Activated T-helper 2 cell treated with anti-CD3 and anti-CD28 coated beads, Interferon-gamma antibody, Interleukin-2, Interleukin-4, amounts not matched to agents 10 μg/mL and 5 μg/mL and 100 μg/mL, durations not matched to agents 14 hours and 24 hours and 36 hours (primary cell): ENCODE measurements around the gene GNB5. TPM values are rescaled to one million over a fixed set of nuclear protein-coding genes. Genes with fewer than 3 reads are reported as not detected.
A peak's percentile ranks its signal among the peaks of the same experiment; 100 is the strongest.

Experiments
- DNase-seq: peaks from one replicate; pipeline ENCODE4 v3.0.0; 2021; ENCODE audit warnings: low spot score
- H3K27ac Mint-ChIP-seq: one replicate; pipeline ENCODE4 v1.8.0; 2021; ENCODE audit warnings: mixed read lengths
- H3K27me3 Mint-ChIP-seq: one replicate; pipeline ENCODE4 v1.8.0; 2021; ENCODE audit warnings: low read depth, mixed read lengths
- H3K36me3 Mint-ChIP-seq: one replicate; pipeline ENCODE4 v1.8.0; 2021; ENCODE audit warnings: low read depth, mixed read lengths
- H3K4me1 Mint-ChIP-seq: one replicate; pipeline ENCODE4 v1.8.0; 2021; ENCODE audit warnings: low read depth, mixed read lengths
- H3K4me3 Mint-ChIP-seq: one replicate; pipeline ENCODE4 v1.8.0; 2021; ENCODE audit warnings: low read depth, mild to moderate bottlenecking, moderate library complexity, mixed read lengths
- H3K9me3 Mint-ChIP-seq: one replicate; pipeline ENCODE4 v1.8.0; 2021; ENCODE audit warnings: mixed read lengths
- intact Hi-C: fragments of 100-400 bp; cut with micrococcal nuclease; formaldehyde crosslinking; loops from one replicate; pipeline ENCODE4 v1.15.1; 2023
- total RNA-seq: library from RNA; stranded (reverse); gene quantifications from 2 replicates; pipeline ENCODE4 v1.2.3, GENCODE V29; 2022

The GNB5 gene
- total RNA-seq, 1 donor from 2014 or later: 25.8 TPM

DNA sequence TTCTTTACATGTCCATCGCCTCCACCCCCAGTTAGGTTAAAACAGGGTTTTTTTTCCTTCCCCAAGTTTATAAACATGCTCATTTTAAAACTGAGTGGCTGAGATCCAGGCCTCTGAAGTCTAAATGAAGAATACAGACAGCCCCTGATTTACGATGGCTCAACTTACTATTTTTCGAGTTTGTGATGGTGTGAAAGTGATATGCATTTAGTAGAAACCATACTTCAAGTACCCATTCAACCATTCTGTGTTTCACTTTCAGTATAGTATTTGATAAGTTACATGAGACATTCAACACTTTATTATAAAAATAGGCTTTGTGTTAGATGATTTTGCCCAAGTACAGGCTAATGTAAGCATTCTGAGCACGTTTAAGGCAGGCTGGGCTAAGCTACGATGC lies 30.5 kb upstream of the GNB5 start:
- no peaks in the 10 kb centered on the region for H3K36me3 Mint-ChIP-seq
- H3K4me3 Mint-ChIP-seq: peak overlapping the region; percentile 77
- intact Hi-C loops: loop anchor here (1.0 to 5.0 kb wide), 2 partner anchors 199 to 338 kb away; no protein-coding TSS in a partner anchor
- no peaks in the 10 kb centered on the region for H3K9me3 Mint-ChIP-seq
- peaks cover 36% of the 10 kb centered on the region for H3K4me1 Mint-ChIP-seq
- H3K27ac Mint-ChIP-seq: peak overlapping the region; percentile 82
- H3K27me3 Mint-ChIP-seq: no peaks in the 10 kb centered on the region
- no peak for DNase-seq

DNA sequence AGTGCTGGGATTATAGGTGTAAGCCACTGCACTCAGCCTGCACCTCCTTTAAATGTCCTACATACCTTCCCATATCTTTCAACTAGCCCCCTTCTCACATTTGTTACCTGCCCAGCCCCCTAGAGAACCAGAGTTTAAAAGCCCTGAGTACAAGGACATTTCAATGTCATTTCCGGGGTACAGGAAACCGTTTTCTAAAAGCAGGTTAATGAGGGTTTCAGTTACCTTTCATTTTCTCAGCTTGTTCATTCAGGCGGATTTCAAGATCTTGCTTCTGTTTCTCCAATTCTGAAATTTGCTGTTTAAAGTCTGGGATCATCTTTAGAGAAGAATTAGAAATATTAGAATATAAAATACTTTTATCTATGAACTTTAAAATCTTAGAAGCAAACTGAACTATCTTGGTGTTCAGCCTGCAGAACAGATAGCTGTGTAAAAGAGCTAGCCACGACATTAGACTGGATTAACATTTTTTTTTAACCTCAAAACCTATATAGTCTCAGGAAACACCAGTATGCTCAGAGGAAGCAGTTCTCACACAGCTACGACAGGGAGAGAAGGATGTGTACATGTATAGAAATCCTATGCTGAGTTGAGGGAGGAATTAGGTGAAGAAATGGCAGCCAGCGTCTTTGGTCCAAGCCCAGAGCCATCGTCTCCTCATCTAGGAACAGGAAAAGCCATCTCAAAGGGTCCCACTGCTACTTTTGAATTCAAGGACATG lies 29.9 kb upstream of the GNB5 start:
- DNase-seq: no peak

DNA sequence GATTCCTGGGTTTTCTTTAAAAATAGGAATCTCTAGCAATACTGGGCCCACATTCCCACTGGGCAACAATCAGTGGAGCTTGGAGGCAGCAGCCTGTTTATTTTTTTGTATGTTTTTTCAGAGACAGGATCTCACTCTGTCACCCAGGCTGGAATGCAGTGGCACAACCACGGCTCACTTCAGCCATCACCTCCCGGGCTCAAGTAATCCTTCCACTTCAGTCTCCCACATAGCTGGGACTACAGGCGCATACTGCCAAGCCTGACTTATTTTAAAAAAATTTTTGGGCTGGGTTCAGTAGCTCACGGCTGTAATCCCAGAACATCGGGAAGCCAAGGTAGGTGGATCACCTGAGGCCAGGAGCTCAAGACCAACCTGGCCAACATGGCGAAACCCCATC lies 29.1 kb upstream of the GNB5 start:
- Mint-ChIP-seq H3K27me3 (no peaks in the 10 kb centered on the region), H3K4me3 (no peak overlapping the region), H3K4me1 (peaks cover 36% of the 10 kb centered on the region), H3K9me3 (no peaks in the 10 kb centered on the region), H3K36me3 (no peaks in the 10 kb centered on the region), H3K27ac (no peak overlapping the region)
- intact Hi-C loops: loop anchor here (5.0 kb wide), 1 partner anchor 198 kb away; no protein-coding TSS in a partner anchor
- no peak for DNase-seq

More for the DNA sequence above, 29.9 kb upstream of the GNB5 start:
- Mint-ChIP-seq H3K27me3 (no peaks in the 10 kb centered on the region), H3K4me3 (peak overlapping the region; percentile 77), H3K36me3 (no peaks in the 10 kb centered on the region), H3K27ac (peak overlapping the region; percentile 82), H3K9me3 (no peaks in the 10 kb centered on the region), H3K4me1 (peaks cover 36% of the 10 kb centered on the region)
- intact Hi-C loops: loop anchor here (1.0 to 5.0 kb wide), 2 partner anchors 199 to 338 kb away; no protein-coding TSS in a partner anchor

DNA sequence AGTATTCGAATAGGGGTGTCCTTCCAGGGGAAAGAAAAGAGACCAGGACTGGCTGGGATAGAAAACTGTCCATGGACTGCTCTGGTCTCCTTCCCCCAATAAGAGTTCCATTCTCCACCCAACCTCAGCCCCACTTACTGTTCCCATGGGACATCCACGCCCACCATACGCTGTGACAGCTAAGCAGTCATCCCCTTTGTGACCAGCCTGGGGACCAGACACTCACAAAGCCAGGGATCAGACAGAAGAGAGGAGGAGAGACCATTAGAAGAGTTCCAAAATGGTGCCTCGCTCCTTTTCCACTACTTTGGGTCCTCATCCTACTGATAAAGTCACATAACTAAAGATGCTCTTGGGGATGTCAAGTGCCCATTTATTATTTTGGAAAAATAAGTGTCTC lies 27.6 kb upstream of the GNB5 start:
- intact Hi-C loops: no loop called here
- Mint-ChIP-seq H3K27me3 (no peaks in the 10 kb centered on the region), H3K27ac (no peak overlapping the region), H3K9me3 (no peaks in the 10 kb centered on the region), H3K4me1 (peaks cover 32% of the 10 kb centered on the region), H3K4me3 (no peak overlapping the region), H3K36me3 (no peaks in the 10 kb centered on the region)
- no peak for DNase-seq

DNA sequence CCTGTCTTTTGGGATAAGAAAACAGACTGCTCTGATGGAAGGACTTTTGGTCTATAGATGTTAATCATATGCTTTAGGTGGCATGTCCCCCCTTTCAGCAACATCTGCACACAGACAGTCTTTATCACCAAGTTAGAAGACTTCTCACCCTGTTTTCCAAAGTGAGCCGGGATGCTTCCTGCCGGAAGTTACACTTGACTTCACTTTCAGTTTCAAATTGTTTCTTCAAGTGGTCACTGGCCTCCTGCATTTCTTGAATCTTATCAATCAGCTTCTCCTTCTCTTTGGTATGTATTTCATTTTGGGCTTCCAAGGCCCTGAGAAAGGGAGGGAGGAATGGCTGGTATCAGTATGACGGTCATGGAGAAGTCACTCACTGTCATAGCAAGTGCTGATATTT lies 27.2 kb upstream of the GNB5 start:
- H3K9me3 Mint-ChIP-seq: no peaks in the 10 kb centered on the region
- H3K36me3 Mint-ChIP-seq: no peaks in the 10 kb centered on the region
- DNase-seq: no peak
- no peak overlapping the region for H3K4me3 Mint-ChIP-seq
- intact Hi-C loops: no loop called here
- no peak overlapping the region for H3K27ac Mint-ChIP-seq
- no peaks in the 10 kb centered on the region for H3K27me3 Mint-ChIP-seq
- H3K4me1 Mint-ChIP-seq: peaks cover 32% of the 10 kb centered on the region

DNA sequence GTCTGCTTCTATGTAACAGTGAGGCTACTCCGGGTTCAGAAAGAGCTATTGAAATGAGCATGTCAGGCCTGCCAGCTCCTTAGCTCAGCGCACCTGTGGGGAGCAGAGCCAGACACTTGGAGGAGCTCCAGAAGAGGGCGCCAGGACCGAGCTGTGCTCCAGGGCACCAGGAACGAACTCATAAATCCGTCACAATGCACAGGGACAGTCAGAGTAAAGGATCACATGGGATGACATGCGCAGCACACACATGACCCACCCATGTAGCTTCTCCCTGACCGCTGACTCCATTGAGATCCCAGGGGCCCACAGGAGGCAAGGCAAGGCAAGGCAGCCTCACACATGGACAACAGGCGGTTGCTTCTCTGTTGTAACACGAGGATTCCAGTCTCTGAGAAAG lies 26.0 kb upstream of the GNB5 start:
- no peak for DNase-seq
- no peaks in the 10 kb centered on the region for H3K9me3 Mint-ChIP-seq
- H3K36me3 Mint-ChIP-seq: no peaks in the 10 kb centered on the region
- H3K27me3 Mint-ChIP-seq: no peaks in the 10 kb centered on the region
- no peak overlapping the region for H3K27ac Mint-ChIP-seq
- intact Hi-C loops: no loop called here
- H3K4me1 Mint-ChIP-seq: peaks cover 25% of the 10 kb centered on the region
- no peak overlapping the region for H3K4me3 Mint-ChIP-seq

DNA sequence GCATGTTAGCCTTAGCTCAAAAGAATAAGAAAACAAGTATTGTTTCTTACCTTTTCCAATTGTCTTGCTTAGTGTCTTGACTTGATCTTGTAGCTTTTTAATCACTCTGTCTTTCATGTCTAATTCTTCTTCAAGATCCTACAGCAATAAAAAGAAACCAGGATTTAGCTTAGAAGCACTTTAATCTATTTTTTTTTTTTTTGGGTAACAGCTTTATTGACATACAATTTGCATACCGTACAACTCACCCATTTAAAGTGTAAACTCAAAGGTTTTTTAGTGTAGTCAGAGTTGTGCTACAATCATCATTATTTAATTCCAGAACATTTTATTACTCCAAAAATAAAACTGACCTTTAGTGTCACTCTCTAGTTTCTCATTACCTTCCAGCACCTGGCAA lies 23.4 kb upstream of the GNB5 start:
- Mint-ChIP-seq H3K9me3 (no peaks in the 10 kb centered on the region), H3K4me1 (peaks cover 9% of the 10 kb centered on the region), H3K4me3 (no peak overlapping the region), H3K27me3 (no peaks in the 10 kb centered on the region), H3K27ac (no peak overlapping the region), H3K36me3 (no peaks in the 10 kb centered on the region)
- DNase-seq: no peak
- intact Hi-C loops: no loop called here

DNA sequence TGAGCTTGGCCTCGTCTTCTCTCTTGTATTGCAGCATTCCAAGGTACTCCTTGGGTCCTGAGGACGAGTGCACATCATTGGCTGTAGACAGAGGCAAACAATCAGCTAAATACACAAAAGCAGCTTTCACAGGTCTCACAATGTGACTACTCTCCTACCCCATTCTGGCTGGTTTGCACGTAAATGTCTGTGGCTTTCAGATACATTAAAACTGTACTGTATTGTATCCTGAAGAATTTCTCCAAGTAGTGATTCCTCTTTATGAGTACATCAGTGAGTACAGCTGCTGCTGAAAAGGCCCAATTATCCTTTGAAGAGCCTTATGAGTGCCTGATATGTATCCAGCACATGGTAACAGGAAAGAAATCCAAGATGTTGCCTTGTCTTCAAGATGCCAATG lies 22.0 kb upstream of the GNB5 start:
- DNase-seq: no peak
- H3K27me3 Mint-ChIP-seq: no peaks in the 10 kb centered on the region
- no peaks in the 10 kb centered on the region for H3K9me3 Mint-ChIP-seq
- intact Hi-C loops: no loop called here
- H3K4me3 Mint-ChIP-seq: no peak overlapping the region
- no peaks in the 10 kb centered on the region for H3K36me3 Mint-ChIP-seq
- H3K4me1 Mint-ChIP-seq: peaks cover 8% of the 10 kb centered on the region
- no peak overlapping the region for H3K27ac Mint-ChIP-seq

DNA sequence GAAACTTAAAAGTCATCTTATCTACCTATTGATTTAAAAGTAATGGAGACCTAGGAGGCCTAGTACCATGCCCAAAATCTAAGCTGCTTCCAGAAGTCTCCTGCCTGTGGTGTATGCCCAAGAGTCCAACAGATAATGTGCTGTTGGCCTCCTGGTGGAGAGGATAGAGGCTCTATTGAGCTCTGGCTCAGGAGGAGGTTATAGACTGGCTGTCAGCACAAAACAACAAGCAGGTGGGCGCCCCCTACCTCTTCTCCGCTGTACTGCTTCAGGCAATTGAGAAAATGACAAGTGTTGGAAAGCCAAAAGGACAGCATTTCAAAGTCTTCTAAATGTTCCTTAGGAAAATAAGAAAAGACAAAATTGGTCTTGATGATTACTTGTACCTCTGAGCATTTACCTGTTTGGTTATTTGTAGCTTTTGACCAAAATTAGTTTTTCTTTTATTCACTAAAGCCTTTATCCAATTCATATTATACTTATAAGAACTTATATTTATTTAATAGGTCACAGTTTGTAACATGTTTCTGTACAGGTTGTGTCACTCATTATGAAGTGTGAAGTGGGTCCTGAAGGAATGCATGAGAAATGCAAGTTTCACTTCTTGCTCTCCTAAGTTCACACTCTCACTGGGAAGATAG lies 17.2 kb upstream of the GNB5 start:
- H3K27ac Mint-ChIP-seq: no peak overlapping the region
- H3K27me3 Mint-ChIP-seq: no peaks in the 10 kb centered on the region
- peaks cover 4% of the 10 kb centered on the region for H3K4me1 Mint-ChIP-seq
- peak; percentile 65 for DNase-seq
- intact Hi-C loops: loop anchor here (5.0 kb wide), 1 partner anchor 236 kb away; the partner anchor contains the start of gene LEO1
- no peaks in the 10 kb centered on the region for H3K36me3 Mint-ChIP-seq
- no peak overlapping the region for H3K4me3 Mint-ChIP-seq
- no peaks in the 10 kb centered on the region for H3K9me3 Mint-ChIP-seq

DNA sequence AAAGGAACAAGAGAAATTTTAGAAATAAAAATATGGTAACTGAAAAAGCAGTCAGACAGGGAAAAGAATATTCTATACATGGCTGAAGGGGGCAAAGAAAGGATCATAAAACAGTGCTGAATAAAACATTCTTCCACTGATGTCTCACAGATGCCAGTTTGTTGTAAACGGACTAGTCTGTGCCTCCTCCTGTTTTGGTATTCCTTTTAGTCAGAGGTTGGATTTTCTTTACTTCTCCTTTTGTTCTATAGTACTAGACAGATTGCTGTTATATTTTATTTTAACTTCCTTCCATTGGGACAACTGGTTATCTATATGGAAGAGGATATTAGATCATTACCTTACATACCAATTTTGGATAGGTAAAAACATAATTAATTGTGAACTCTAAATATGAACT lies 16.0 kb upstream of the GNB5 start:
- Mint-ChIP-seq H3K27me3 (no peaks in the 10 kb centered on the region), H3K27ac (no peak overlapping the region), H3K36me3 (no peaks in the 10 kb centered on the region), H3K9me3 (no peaks in the 10 kb centered on the region), H3K4me3 (no peak overlapping the region), H3K4me1 (peaks cover 4% of the 10 kb centered on the region)
- no peak for DNase-seq
- intact Hi-C loops: loop anchor here (5.0 kb wide), 1 partner anchor 235 kb away; the partner anchor contains the start of gene LEO1

DNA sequence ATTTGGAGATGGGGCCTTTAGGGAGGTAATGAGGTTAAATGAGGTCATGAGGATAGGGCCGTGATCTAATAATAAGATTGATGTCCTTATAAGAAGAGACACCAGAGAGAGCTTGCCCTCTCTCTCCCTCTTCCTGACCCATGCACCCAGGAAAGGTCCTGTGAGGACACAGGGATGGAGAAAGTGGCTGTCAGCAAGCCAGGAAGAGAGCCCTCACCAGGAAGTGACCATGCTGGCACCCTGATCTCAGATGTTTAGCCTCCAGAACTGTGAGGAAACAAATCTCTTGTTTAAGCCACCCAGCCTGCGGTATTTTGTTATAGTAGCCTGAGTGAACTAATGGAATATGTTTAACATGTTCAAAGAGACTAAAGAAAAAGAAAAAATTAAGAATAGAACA lies 15.3 kb upstream of the GNB5 start:
- no peak overlapping the region for H3K27ac Mint-ChIP-seq
- H3K36me3 Mint-ChIP-seq: no peaks in the 10 kb centered on the region
- intact Hi-C loops: loop anchor here (5.0 kb wide), 1 partner anchor 234 kb away; the partner anchor contains the start of gene LEO1
- no peaks in the 10 kb centered on the region for H3K27me3 Mint-ChIP-seq
- H3K4me1 Mint-ChIP-seq: peaks cover 4% of the 10 kb centered on the region
- H3K4me3 Mint-ChIP-seq: no peak overlapping the region
- H3K9me3 Mint-ChIP-seq: no peaks in the 10 kb centered on the region
- no peak for DNase-seq

DNA sequence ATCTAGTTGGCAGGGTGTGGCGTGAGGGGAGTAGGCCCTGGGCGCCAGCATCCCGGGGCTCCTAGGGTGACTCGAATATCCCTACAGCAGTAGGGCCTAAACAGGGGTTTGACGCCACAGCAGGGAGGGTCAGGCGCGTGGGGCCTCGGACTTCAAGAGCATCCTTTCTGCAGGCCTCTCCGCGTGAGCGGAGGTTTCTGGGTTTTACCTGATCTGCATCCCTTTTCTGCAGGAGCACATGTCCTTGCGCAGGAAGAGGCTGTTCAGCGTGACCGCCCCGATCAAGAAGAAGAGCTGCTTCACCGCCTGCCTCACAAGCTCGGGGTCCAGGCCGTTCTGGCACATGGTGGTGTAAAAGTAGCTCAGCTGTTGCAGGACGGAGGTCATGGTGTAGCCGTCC lies 13.5 kb upstream of the GNB5 start:
- Mint-ChIP-seq H3K4me1 (peaks cover 4% of the 10 kb centered on the region), H3K36me3 (no peaks in the 10 kb centered on the region), H3K27ac (no peak overlapping the region), H3K9me3 (no peaks in the 10 kb centered on the region), H3K27me3 (peaks cover 3% of the 10 kb centered on the region), H3K4me3 (no peak overlapping the region)
- intact Hi-C loops: loop anchor here (5.0 kb wide), 1 partner anchor 232 kb away; the partner anchor contains the start of gene LEO1
- no peak for DNase-seq

DNA sequence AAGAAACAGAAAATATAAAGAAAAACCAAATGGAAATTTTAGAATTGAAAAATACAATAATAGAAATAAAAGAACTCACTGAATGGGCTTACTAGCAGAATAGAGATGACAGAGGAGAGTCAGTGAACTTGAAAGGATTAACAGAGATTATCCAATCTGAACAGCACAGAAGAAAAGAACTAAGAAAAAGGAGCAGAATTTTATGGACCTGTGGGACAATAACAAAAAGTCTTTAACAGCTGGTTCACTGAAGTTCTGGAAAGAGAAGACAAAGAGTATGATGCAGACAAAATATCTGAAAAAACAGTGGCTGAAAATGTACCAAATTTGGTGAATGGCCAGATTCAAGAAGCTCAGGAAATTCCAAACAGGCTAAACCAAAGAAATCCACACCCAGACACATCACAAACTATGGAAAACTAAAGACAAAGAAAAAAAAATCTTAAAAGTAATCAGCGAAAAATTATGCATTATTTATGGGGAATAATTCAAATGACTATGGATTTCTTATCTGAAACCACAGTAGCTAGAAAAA lies 9.7 kb upstream of the GNB5 start:
- H3K4me1 Mint-ChIP-seq: peaks cover 3% of the 10 kb centered on the region
- no peak overlapping the region for H3K4me3 Mint-ChIP-seq
- H3K27me3 Mint-ChIP-seq: peaks cover 3% of the 10 kb centered on the region
- H3K36me3 Mint-ChIP-seq: no peaks in the 10 kb centered on the region
- no peak for DNase-seq
- no peaks in the 10 kb centered on the region for H3K9me3 Mint-ChIP-seq
- no peak overlapping the region for H3K27ac Mint-ChIP-seq
- intact Hi-C loops: no loop called here
